HCT116 (cell line): ENCODE data around the gene MYO3B.

ENCODE experiments used
- CBX3 ChIP-seq: IDR thresholded peaks from 2 replicates; pipeline ENCODE4 v1.6.1; 2012; ENCODE audit warnings: low read depth
- CEBPB ChIP-seq: IDR thresholded peaks from 2 replicates; pipeline ENCODE4 v1.6.1; 2012; ENCODE audit warnings: low read depth
- ELF1 ChIP-seq: IDR thresholded peaks from 2 replicates; pipeline ENCODE4 v1.6.1; 2012; ENCODE audit warnings: low read depth, borderline replicate concordance
- EZH2 ChIP-seq: fragments of 200-600 bp; sonication (generic); IDR thresholded peaks from 2 replicates; pipeline ENCODE4 v1.6.1; 2017; ENCODE audit warnings: antibody characterized with exemption, mixed run types
- EZH2phosphoT487 ChIP-seq: fragments of 200-600 bp; IDR thresholded peaks from 2 replicates; pipeline ENCODE4 v1.6.1; 2018; ENCODE audit warnings: antibody characterized with exemption, borderline replicate concordance
- POLR2A ChIP-seq: IDR thresholded peaks from 2 replicates; pipeline ENCODE4 v1.7.0; 2011; ENCODE audit warnings: borderline replicate concordance; ENCODE audit not compliant: insufficient read depth, insufficient read length; ENCODE audit errors: extremely low read depth
- POLR2AphosphoS5 ChIP-seq: IDR thresholded peaks from 2 replicates; pipeline ENCODE4 v1.6.1; 2011; ENCODE audit warnings: mild to moderate bottlenecking, low read depth, low read length, moderate library complexity
- RAD21 ChIP-seq: IDR thresholded peaks from 2 replicates; pipeline ENCODE4 v1.6.1; 2012; ENCODE audit warnings: low read depth, mild to moderate bottlenecking
- SIN3A ChIP-seq: IDR thresholded peaks from 2 replicates; pipeline ENCODE4 v1.6.1; 2012; ENCODE audit warnings: low read depth
- TCF7L2 ChIP-seq: IDR thresholded peaks from 2 replicates; pipeline ENCODE4 v1.7.0; 2011; ENCODE audit warnings: borderline replicate concordance, inconsistent platforms; ENCODE audit not compliant: insufficient read depth, insufficient read length; ENCODE audit errors: extremely low read depth
- TF ChIP-seq, protein P1 (sequence below), 3 experiments: fragments of 200-600 bp in 1 of 3; sonication (generic) in 1 of 3; IDR thresholded peaks in 2 of 3; conservative IDR thresholded peaks in 1 of 3; 2 replicates each; pipeline ENCODE4 v1.5.1; 2012 to 2017; ENCODE audit warnings: low read depth in 2 of 3, low read length in 2 of 3, antibody characterized with exemption in 1 of 3, borderline replicate concordance in 1 of 3, control low read depth in 1 of 3, mild to moderate bottlenecking in 1 of 3, mixed read lengths in 1 of 3, mixed run types in 1 of 3, moderate library complexity in 1 of 3; ENCODE audit not compliant: insufficient read depth in 1 of 3
- TF ChIP-seq, protein P2 (sequence below): IDR thresholded peaks from 2 replicates; pipeline ENCODE4 v1.6.1; 2012
- TF ChIP-seq, protein P3 (sequence below): IDR thresholded peaks from 2 replicates; pipeline ENCODE4 v1.6.1; 2012; ENCODE audit warnings: low read depth

DNA sequence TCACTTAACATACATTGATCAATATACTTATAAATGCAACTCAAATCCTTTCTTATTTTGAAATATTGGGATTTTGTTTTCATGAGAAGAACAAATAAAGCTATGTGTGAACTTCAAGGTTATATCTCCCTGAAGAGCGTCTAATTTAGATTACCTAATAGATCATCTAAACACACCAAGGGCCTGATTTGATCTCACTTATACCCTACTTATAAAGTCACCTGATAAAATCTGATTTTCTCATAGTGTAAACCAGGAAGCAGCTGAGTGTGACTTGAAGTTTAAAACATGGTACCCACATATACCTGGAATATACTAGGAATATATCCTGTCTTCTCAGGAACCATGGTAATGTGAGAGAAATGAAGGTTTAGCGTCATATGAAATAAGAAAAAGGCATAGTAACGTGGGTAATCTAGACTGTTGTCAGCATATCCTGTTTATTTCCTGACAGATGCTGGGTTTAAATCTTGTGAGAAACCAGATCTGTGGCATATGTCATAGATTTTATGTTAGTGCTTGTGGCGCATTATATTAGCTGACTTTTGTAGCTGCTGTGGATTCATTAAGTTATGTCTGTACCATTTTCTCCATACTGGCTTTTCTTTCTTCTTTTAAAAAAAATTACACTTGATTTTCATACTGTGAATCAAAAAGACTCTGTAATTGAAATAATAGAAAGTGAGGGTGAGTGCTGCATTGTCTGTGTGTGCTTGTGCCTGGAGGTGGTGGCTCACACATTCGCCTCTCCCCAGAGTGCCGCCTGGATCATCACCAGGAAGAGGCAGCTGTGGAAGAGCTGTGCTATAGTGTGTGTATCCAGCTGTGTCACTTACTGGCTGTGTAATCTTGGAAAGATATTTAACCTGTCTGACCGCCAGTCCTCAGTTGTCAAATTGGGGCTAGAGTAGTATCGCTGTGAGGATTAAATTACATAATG, 164.0 kb downstream of the MYO3B start:
- TF ChIP-seq, protein P1, sequence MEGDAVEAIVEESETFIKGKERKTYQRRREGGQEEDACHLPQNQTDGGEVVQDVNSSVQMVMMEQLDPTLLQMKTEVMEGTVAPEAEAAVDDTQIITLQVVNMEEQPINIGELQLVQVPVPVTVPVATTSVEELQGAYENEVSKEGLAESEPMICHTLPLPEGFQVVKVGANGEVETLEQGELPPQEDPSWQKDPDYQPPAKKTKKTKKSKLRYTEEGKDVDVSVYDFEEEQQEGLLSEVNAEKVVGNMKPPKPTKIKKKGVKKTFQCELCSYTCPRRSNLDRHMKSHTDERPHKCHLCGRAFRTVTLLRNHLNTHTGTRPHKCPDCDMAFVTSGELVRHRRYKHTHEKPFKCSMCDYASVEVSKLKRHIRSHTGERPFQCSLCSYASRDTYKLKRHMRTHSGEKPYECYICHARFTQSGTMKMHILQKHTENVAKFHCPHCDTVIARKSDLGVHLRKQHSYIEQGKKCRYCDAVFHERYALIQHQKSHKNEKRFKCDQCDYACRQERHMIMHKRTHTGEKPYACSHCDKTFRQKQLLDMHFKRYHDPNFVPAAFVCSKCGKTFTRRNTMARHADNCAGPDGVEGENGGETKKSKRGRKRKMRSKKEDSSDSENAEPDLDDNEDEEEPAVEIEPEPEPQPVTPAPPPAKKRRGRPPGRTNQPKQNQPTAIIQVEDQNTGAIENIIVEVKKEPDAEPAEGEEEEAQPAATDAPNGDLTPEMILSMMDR (IDR thresholded peaks at IDR 0.05 in 2 of 3, conservative IDR thresholded peaks at IDR 0.05 in 1 of 3; ENCODE audit: borderline replicate concordance in 1 of 3, insufficient read depth in 1 of 3, low read depth in 2 of 3, low read length in 2 of 3): no peak
- TF ChIP-seq ELF1 (no peak), POLR2A (no peak), CEBPB (no peak), CBX3 (no peak), EZH2 (no peak), POLR2AphosphoS5 (no peak), EZH2phosphoT487 (no peak), RAD21 (no peak), SIN3A (no peak), TCF7L2 (no peak)
- TF ChIP-seq, protein P2, sequence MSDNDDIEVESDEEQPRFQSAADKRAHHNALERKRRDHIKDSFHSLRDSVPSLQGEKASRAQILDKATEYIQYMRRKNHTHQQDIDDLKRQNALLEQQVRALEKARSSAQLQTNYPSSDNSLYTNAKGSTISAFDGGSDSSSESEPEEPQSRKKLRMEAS: no peak
- TF ChIP-seq, protein P3, sequence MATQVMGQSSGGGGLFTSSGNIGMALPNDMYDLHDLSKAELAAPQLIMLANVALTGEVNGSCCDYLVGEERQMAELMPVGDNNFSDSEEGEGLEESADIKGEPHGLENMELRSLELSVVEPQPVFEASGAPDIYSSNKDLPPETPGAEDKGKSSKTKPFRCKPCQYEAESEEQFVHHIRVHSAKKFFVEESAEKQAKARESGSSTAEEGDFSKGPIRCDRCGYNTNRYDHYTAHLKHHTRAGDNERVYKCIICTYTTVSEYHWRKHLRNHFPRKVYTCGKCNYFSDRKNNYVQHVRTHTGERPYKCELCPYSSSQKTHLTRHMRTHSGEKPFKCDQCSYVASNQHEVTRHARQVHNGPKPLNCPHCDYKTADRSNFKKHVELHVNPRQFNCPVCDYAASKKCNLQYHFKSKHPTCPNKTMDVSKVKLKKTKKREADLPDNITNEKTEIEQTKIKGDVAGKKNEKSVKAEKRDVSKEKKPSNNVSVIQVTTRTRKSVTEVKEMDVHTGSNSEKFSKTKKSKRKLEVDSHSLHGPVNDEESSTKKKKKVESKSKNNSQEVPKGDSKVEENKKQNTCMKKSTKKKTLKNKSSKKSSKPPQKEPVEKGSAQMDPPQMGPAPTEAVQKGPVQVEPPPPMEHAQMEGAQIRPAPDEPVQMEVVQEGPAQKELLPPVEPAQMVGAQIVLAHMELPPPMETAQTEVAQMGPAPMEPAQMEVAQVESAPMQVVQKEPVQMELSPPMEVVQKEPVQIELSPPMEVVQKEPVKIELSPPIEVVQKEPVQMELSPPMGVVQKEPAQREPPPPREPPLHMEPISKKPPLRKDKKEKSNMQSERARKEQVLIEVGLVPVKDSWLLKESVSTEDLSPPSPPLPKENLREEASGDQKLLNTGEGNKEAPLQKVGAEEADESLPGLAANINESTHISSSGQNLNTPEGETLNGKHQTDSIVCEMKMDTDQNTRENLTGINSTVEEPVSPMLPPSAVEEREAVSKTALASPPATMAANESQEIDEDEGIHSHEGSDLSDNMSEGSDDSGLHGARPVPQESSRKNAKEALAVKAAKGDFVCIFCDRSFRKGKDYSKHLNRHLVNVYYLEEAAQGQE: no peak
